Nephron (organoid): Measurements from ENCODE around the gene PTPRD.
"Not testable (repeated sequence)": the region's sequence is repeated elsewhere in the genome, so short reads cannot be mapped to it uniquely, and the experiment has no call there.

Experiments used
- H3K27ac Mint-ChIP-seq, 3 experiments: 2 replicates each; pipeline ENCODE4 v1.8.0; 2020; ENCODE audit warnings: mixed read lengths in 3 of 3, mild to moderate bottlenecking in 2 of 3, moderate library complexity in 1 of 3
- H3K27me3 Mint-ChIP-seq: 2 replicates; pipeline ENCODE4 v1.8.0; 2021; ENCODE audit warnings: low read depth, mild to moderate bottlenecking, moderate library complexity, mixed read lengths
- H3K36me3 Mint-ChIP-seq: 2 replicates; pipeline ENCODE4 v1.8.0; 2020; ENCODE audit warnings: low read depth, mixed read lengths
- H3K4me1 Mint-ChIP-seq: 2 replicates; pipeline ENCODE4 v1.8.0; 2020; ENCODE audit warnings: mixed read lengths
- H3K4me3 Mint-ChIP-seq, 3 experiments: 2 replicates each; pipeline ENCODE4 v1.8.0; 2020; ENCODE audit warnings: mild to moderate bottlenecking in 3 of 3, mixed read lengths in 3 of 3, moderate library complexity in 2 of 3
- H3K9me3 Mint-ChIP-seq: 2 replicates; pipeline ENCODE4 v1.8.0; 2020; ENCODE audit warnings: mixed read lengths
- TF ChIP-seq, protein P1 (sequence below), 3 experiments: fragments of 200-600 bp; sonication (generic); IDR thresholded peaks; one replicate each; pipeline ENCODE4 v1.5.0; 2021; ENCODE audit warnings: antibody characterized with exemption in 3 of 3; ENCODE audit not compliant: unreplicated experiment in 3 of 3

PTPRD gene

GRCh38 chr9:10354591-10354990 is 258.2 kb downstream of the PTPRD start:
- H3K27me3 Mint-ChIP-seq = no peaks in the 10 kb centered on the region
- no peak overlapping the region for H3K27ac Mint-ChIP-seq
- H3K9me3 Mint-ChIP-seq = no peaks in the 10 kb centered on the region
- no peak overlapping the region for H3K4me3 Mint-ChIP-seq
- H3K4me1 Mint-ChIP-seq = no peaks in the 10 kb centered on the region
- TF ChIP-seq, protein P1, sequence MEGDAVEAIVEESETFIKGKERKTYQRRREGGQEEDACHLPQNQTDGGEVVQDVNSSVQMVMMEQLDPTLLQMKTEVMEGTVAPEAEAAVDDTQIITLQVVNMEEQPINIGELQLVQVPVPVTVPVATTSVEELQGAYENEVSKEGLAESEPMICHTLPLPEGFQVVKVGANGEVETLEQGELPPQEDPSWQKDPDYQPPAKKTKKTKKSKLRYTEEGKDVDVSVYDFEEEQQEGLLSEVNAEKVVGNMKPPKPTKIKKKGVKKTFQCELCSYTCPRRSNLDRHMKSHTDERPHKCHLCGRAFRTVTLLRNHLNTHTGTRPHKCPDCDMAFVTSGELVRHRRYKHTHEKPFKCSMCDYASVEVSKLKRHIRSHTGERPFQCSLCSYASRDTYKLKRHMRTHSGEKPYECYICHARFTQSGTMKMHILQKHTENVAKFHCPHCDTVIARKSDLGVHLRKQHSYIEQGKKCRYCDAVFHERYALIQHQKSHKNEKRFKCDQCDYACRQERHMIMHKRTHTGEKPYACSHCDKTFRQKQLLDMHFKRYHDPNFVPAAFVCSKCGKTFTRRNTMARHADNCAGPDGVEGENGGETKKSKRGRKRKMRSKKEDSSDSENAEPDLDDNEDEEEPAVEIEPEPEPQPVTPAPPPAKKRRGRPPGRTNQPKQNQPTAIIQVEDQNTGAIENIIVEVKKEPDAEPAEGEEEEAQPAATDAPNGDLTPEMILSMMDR (IDR thresholded peaks at IDR 0.05; ENCODE audit: unreplicated experiment in 3 of 3) = no peak
- H3K36me3 Mint-ChIP-seq = no peaks in the 10 kb centered on the region

- not testable (repeated sequence) for H3K9me3 Mint-ChIP-seq, H3K4me3 Mint-ChIP-seq, H3K27me3 Mint-ChIP-seq, H3K4me1 Mint-ChIP-seq, H3K27ac Mint-ChIP-seq, H3K36me3 Mint-ChIP-seq
Measured at GRCh38 chr9:10345621-10346020, 267.2 kb downstream of the PTPRD start.

- Mint-ChIP-seq H3K4me3 (no peak overlapping the region), H3K4me1 (no peaks in the 10 kb centered on the region), H3K9me3 (peaks cover 5% of the 10 kb centered on the region), H3K36me3 (no peaks in the 10 kb centered on the region), H3K27ac (no peak overlapping the region), H3K27me3 (no peaks in the 10 kb centered on the region)
- TF ChIP-seq, protein P1 (IDR thresholded peaks at IDR 0.05; ENCODE audit: unreplicated experiment in 3 of 3) = no peak
Measured at GRCh38 chr9:10341057-10341456, 271.7 kb downstream of the PTPRD start.

DNA sequence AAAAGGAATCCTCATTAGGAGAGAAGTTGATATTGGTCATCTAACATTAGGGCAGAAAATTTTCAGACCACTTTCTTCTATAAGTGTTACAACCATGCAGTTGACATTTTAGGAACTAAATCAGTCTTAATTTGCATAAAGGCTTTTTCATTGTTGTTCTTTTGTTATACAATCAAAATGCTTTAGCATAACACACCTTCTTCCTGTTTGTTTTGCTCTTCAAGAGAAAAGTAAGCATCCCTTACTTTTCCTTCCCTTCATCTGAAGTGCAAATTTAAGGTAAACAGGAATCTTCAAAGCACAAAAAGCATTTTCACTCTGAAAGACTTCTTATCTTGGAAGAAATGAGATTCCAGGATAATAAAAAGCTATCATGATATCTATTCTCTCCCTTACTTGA is 273.6 kb downstream of the PTPRD start:
- H3K27ac Mint-ChIP-seq = no peak overlapping the region
- no peak overlapping the region for H3K4me3 Mint-ChIP-seq
- no peaks in the 10 kb centered on the region for H3K27me3 Mint-ChIP-seq
- no peaks in the 10 kb centered on the region for H3K4me1 Mint-ChIP-seq
- H3K9me3 Mint-ChIP-seq = no peaks in the 10 kb centered on the region
- TF ChIP-seq, protein P1 (IDR thresholded peaks at IDR 0.05; ENCODE audit: unreplicated experiment in 3 of 3) = no peak
- H3K36me3 Mint-ChIP-seq = no peaks in the 10 kb centered on the region

GRCh38 chr9:10331157-10331556 is 281.6 kb downstream of the PTPRD start:
- no peaks in the 10 kb centered on the region for H3K4me1 Mint-ChIP-seq
- H3K27me3 Mint-ChIP-seq = no peaks in the 10 kb centered on the region
- H3K36me3 Mint-ChIP-seq = no peaks in the 10 kb centered on the region
- no peak overlapping the region for H3K4me3 Mint-ChIP-seq
- TF ChIP-seq, protein P1 (IDR thresholded peaks at IDR 0.05; ENCODE audit: unreplicated experiment in 3 of 3) = no peak
- H3K9me3 Mint-ChIP-seq = no peaks in the 10 kb centered on the region
- H3K27ac Mint-ChIP-seq = no peak overlapping the region

DNA sequence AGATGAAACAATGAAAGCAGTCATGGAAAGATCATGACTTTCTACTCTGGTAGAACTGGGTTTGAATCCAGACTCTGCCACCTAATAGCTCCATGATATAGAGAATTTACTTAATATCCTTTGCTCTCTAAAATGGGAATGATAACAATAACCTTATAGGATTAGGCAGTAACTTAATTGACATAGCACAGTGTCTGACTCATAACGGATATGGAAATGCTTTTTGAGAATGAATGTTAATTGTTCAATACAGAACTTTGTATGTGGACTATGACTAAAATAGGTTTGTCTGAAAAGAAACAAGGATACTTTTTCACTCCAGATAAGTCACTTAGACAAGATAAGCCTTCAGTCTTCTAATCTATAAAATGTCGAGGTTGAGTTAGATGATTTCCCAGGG is 330.7 kb downstream of the PTPRD start:
- Mint-ChIP-seq H3K36me3 (no peaks in the 10 kb centered on the region), H3K4me3 (no peak overlapping the region), H3K27ac (no peak overlapping the region), H3K9me3 (no peaks in the 10 kb centered on the region), H3K4me1 (no peaks in the 10 kb centered on the region), H3K27me3 (no peaks in the 10 kb centered on the region)
- TF ChIP-seq, protein P1 (IDR thresholded peaks at IDR 0.05; ENCODE audit: unreplicated experiment in 3 of 3) = no peak
